H1 (cell line): Measurements from ENCODE around the gene IFNG-AS1. TPM values are rescaled to one million over a fixed set of nuclear protein-coding genes. Genes with fewer than 3 reads are reported as not detected.

Source experiments
- CTCF ChIA-PET: fragments of 300-600 bp; sonication (Branson Sonifier 250); formaldehyde crosslinking; loops from one replicate; lab custom pipeline; 2021; ENCODE audit not compliant: partially characterized antibody; lab: Charles Lee
- POLR2A ChIA-PET: fragments of 300-600 bp; sonication (Branson Sonifier 250); formaldehyde crosslinking; loops from one replicate; lab custom pipeline; 2021; ENCODE audit warnings: inconsistent platforms; ENCODE audit not compliant: partially characterized antibody; lab: Charles Lee
- DNase-seq, 2 experiments: peaks; one replicate each; pipeline versions ENCODE4 v3.0.0 to v3.0.0-alpha.2; 2010 to 2022; ENCODE audit warnings: low spot score in 2 of 2, low read depth in 1 of 2, mixed read lengths in 1 of 2
- FAIRE-seq: peaks from 2 replicates; lab custom pipeline; 2011; peaks lifted over from hg19 to GRCh38; lab: Jason Lieb, UNC
- H2AFZ ChIP-seq: 2 replicates; pipeline ENCODE4 v1.8.1; 2012; ENCODE audit warnings: low read length, inconsistent platforms
- H2AK5ac ChIP-seq: 2 replicates; pipeline ENCODE4 v1.6.1; 2013; ENCODE audit warnings: low read depth, low read length
- H2BK120ac ChIP-seq: replicated peaks from 2 replicates; pipeline ENCODE3; 2013; ENCODE audit warnings: low read depth, low read length, inconsistent platforms
- H2BK12ac ChIP-seq: 2 replicates; pipeline ENCODE4 v1.6.1; 2013; ENCODE audit warnings: low read depth, low read length
- H2BK15ac ChIP-seq: 2 replicates; pipeline ENCODE4 v1.6.1; 2013; ENCODE audit warnings: low read length
- H2BK20ac ChIP-seq: 2 replicates; pipeline ENCODE4 v1.6.1; 2013; ENCODE audit warnings: low read length
- H2BK5ac ChIP-seq: 2 replicates; pipeline ENCODE4 v1.6.1; 2013; ENCODE audit warnings: low read depth, low read length
- H3K14ac ChIP-seq: 2 replicates; pipeline ENCODE4 v1.6.1; 2013; ENCODE audit warnings: inconsistent platforms; ENCODE audit not compliant: insufficient read length
- H3K18ac ChIP-seq: 2 replicates; pipeline ENCODE4 v1.6.1; 2013; ENCODE audit warnings: low read length; ENCODE audit errors: extremely low read depth
- H3K23ac ChIP-seq: 2 replicates; pipeline ENCODE4 v1.6.1; 2013; ENCODE audit warnings: inconsistent platforms; ENCODE audit not compliant: insufficient read length
- H3K23me2 ChIP-seq: 2 replicates; pipeline ENCODE4 v1.6.1; 2013; ENCODE audit warnings: low read depth, low read length
- H3K27ac ChIP-seq: 2 replicates; pipeline ENCODE4 v1.6.1; 2011; ENCODE audit warnings: low read depth, low read length, inconsistent platforms
- H3K27me3 ChIP-seq, 4 experiments: replicated peaks in 1 of 4; 1 replicate in 1 of 4; 2 replicates in 3 of 4; pipeline versions ENCODE4 v1.6.1 to v1.8.1; 2011 to 2013; ENCODE audit warnings: low read length in 3 of 4, mild to moderate bottlenecking in 3 of 4, inconsistent platforms in 2 of 4, mixed read lengths in 2 of 4, moderate library complexity in 1 of 4; ENCODE audit not compliant: control insufficient read depth in 3 of 4, insufficient read depth in 3 of 4; ENCODE audit errors: extremely low read depth in 1 of 4
- H3K36me3 ChIP-seq, 4 experiments: 2 replicates each; pipeline versions ENCODE4 v1.6.1 to v1.8.1; 2011 to 2013; ENCODE audit warnings: mild to moderate bottlenecking in 4 of 4, low read length in 3 of 4, moderate library complexity in 2 of 4, control low read depth in 1 of 4, inconsistent platforms in 1 of 4; ENCODE audit not compliant: insufficient read depth in 4 of 4, control insufficient read depth in 2 of 4
- H3K4ac ChIP-seq: replicated peaks from 2 replicates; pipeline ENCODE3; 2013; ENCODE audit warnings: low read length, low read depth, mixed read lengths, inconsistent platforms; ENCODE audit not compliant: insufficient read length
- H3K4me1 ChIP-seq, 4 experiments: replicated peaks in 1 of 4; 1 replicate in 1 of 4; 2 replicates in 3 of 4; pipeline versions ENCODE4 v1.6.1 to v1.8.1; 2011 to 2013; ENCODE audit warnings: low read length in 3 of 4, inconsistent platforms in 2 of 4, mixed read lengths in 1 of 4; ENCODE audit not compliant: insufficient read depth in 4 of 4, control insufficient read depth in 3 of 4
- H3K4me2 ChIP-seq, 2 experiments: 2 replicates each; pipeline versions ENCODE4 v1.6.1 to v1.8.1; 2011 to 2013; ENCODE audit warnings: low read depth in 2 of 2, low read length in 2 of 2, control low read depth in 1 of 2, inconsistent platforms in 1 of 2, mild to moderate bottlenecking in 1 of 2; ENCODE audit not compliant: insufficient read depth in 1 of 2
- H3K4me3 ChIP-seq, 4 experiments: fragments of 200-600, 300-600 bp in 1 of 4; sonication (generic), shearing (Covaris generic), sonication (Bioruptor Twin) in 1 of 4; 2 replicates each; pipeline versions ENCODE4 v1.5.1 to v1.8.1; 2011 to 2016; ENCODE audit warnings: low read length in 4 of 4, low read depth in 3 of 4, control low read depth in 2 of 4, inconsistent platforms in 2 of 4, mild to moderate bottlenecking in 2 of 4, mixed read lengths in 1 of 4, moderate library complexity in 1 of 4; ENCODE audit not compliant: insufficient read depth in 2 of 4; ENCODE audit errors: extremely low read depth in 1 of 4
- H3K56ac ChIP-seq: replicated peaks from 2 replicates; pipeline ENCODE3; 2013; ENCODE audit warnings: low read depth, mild to moderate bottlenecking, mixed read lengths, low read length, inconsistent platforms; ENCODE audit not compliant: insufficient read length
- H3K79me1 ChIP-seq: 2 replicates; pipeline ENCODE4 v1.6.1; 2013; ENCODE audit warnings: low read depth, low read length, control low read depth
- H3K79me2 ChIP-seq, 2 experiments: 2 replicates each; pipeline versions ENCODE4 v1.6.1 to v1.8.1; 2012 to 2013; ENCODE audit warnings: low read length in 2 of 2, mild to moderate bottlenecking in 2 of 2, inconsistent platforms in 1 of 2; ENCODE audit not compliant: insufficient read depth in 2 of 2, control insufficient read depth in 1 of 2
- H3K9ac ChIP-seq, 4 experiments: replicated peaks in 1 of 4; 1 replicate in 1 of 4; 2 replicates in 3 of 4; pipeline versions ENCODE4 v1.6.1 to v1.8.1; 2011 to 2013; ENCODE audit warnings: low read depth in 3 of 4, low read length in 3 of 4, control low read depth in 2 of 4, mild to moderate bottlenecking in 2 of 4, moderate library complexity in 2 of 4, inconsistent platforms in 1 of 4; ENCODE audit errors: extremely low read depth in 1 of 4
- H3K9me3 ChIP-seq, 2 experiments: 2 replicates each; pipeline versions ENCODE4 v1.6.1 to v1.8.1; 2012 to 2013; ENCODE audit warnings: mild to moderate bottlenecking in 2 of 2, moderate library complexity in 2 of 2, control low read depth in 1 of 2, inconsistent platforms in 1 of 2, low read depth in 1 of 2, low read length in 1 of 2, mixed read lengths in 1 of 2; ENCODE audit not compliant: insufficient read depth in 2 of 2
- H4K20me1 ChIP-seq, 2 experiments: replicated peaks in 1 of 2; 2 replicates each; pipeline versions ENCODE3 to v1.8.1; 2011 to 2013; ENCODE audit warnings: inconsistent platforms in 2 of 2, low read length in 2 of 2, mild to moderate bottlenecking in 1 of 2; ENCODE audit not compliant: insufficient read depth in 2 of 2, control insufficient read depth in 1 of 2
- H4K5ac ChIP-seq: 2 replicates; pipeline ENCODE4 v1.6.1; 2013; ENCODE audit warnings: low read length, low read depth, mixed read lengths, inconsistent platforms; ENCODE audit not compliant: insufficient read length
- H4K8ac ChIP-seq: 2 replicates; pipeline ENCODE4 v1.8.0; 2013; ENCODE audit warnings: mild to moderate bottlenecking, moderate library complexity, low read length, inconsistent platforms; ENCODE audit not compliant: insufficient read depth; ENCODE audit errors: extremely low read depth
- H4K91ac ChIP-seq: replicated peaks from 2 replicates; pipeline ENCODE3; 2013; ENCODE audit warnings: low read length, mixed read lengths, inconsistent platforms; ENCODE audit not compliant: insufficient read length
- FOSL1 ChIP-seq: IDR thresholded peaks from 2 replicates; pipeline ENCODE4 v1.6.1; 2011; ENCODE audit warnings: mild to moderate bottlenecking, low read depth, low read length, moderate library complexity; ENCODE audit not compliant: insufficient read depth
- JUND ChIP-seq: IDR thresholded peaks from 2 replicates; pipeline ENCODE4 v1.6.1; 2011; ENCODE audit warnings: mild to moderate bottlenecking, improper control_type of control experiment, low read length
- KDM1A ChIP-seq: fragments of 200-600, 300-600 bp; sonication (generic); IDR thresholded peaks from 2 replicates; pipeline ENCODE4 v1.7.1; 2016; ENCODE audit warnings: mild to moderate bottlenecking, low read length, borderline replicate concordance
- NANOG ChIP-seq: IDR thresholded peaks from 2 replicates; pipeline ENCODE4 v1.6.1; 2011; ENCODE audit warnings: low read length, low read depth, mild to moderate bottlenecking, inconsistent platforms; ENCODE audit not compliant: insufficient read depth, poor library complexity, severe bottlenecking
- RAD21 ChIP-seq, 2 experiments: IDR thresholded peaks in 1 of 2; conservative IDR thresholded peaks in 1 of 2; 2 replicates each; pipeline ENCODE4 v1.6.1; 2011; ENCODE audit warnings: low read depth in 2 of 2, low read length in 2 of 2, improper control_type of control experiment in 1 of 2, inconsistent platforms in 1 of 2, mild to moderate bottlenecking in 1 of 2, moderate library complexity in 1 of 2
- RBBP5 ChIP-seq: IDR thresholded peaks from 2 replicates; pipeline ENCODE4 v1.7.1; 2012; ENCODE audit warnings: low read depth, mild to moderate bottlenecking, inconsistent platforms, low read length, moderate library complexity, borderline replicate concordance
- SAP30 ChIP-seq: fragments of 300-600 bp; sonication (generic); IDR thresholded peaks from 2 replicates; pipeline ENCODE4 v1.7.1; 2012; ENCODE audit warnings: low read length, moderate library complexity, mild to moderate bottlenecking, inconsistent platforms; ENCODE audit not compliant: insufficient read depth, insufficient replicate concordance
- SRF ChIP-seq: IDR thresholded peaks from 2 replicates; pipeline ENCODE4 v1.6.1; 2011; ENCODE audit warnings: mild to moderate bottlenecking, low read depth, low read length, moderate library complexity
- SUZ12 ChIP-seq: fragments of 200-600 bp; sonication (generic); IDR thresholded peaks from 2 replicates; pipeline ENCODE4 v1.6.1; 2012; ENCODE audit warnings: mild to moderate bottlenecking, inconsistent platforms, low read length, moderate library complexity, mixed read lengths
- TBP ChIP-seq: IDR thresholded peaks from 2 replicates; pipeline ENCODE4 v1.6.1; 2011; ENCODE audit warnings: low read depth, low read length, improper control_type of control experiment
- WGBS, 2 experiments: shearing (Covaris generic) in 1 of 2; methylation state at CpG; one replicate each; pipeline versions ENCODE4 v1.1.6 to v1.1.7; 2013 to 2015; ENCODE audit warnings: low lambda C conversion rate in 2 of 2, mixed read lengths in 2 of 2, inconsistent platforms in 1 of 2, low coverage in 1 of 2, missing lambda C conversion rate in 1 of 2; ENCODE audit not compliant: insufficient replicate concordance in 2 of 2, insufficient coverage in 1 of 2, insufficient read length in 1 of 2; ENCODE audit errors: extremely low coverage in 1 of 2, missing lambda C conversion rate in 1 of 2; 5-methylcytosine and 5-hydroxymethylcytosine counted together
- polyA plus RNA-seq, 7 experiments: library from polyadenylated mRNA; depleted of rRNA in 3 of 7; stranded (reverse) in 5 of 7; unstranded in 2 of 7; fragments of >200 nt in 5 of 7; fragments of 200-250 nt in 2 of 7; gene quantifications; 1 replicate in 5 of 7; 2 replicates in 1 of 7; 4 replicates in 1 of 7; pipeline versions ENCODE4 v1.2.1 to v1.2.3, GENCODE V29; 2011 to 2013; ENCODE audit warnings: missing spikeins in 2 of 7, mixed read lengths in 2 of 7
- total RNA-seq: library from RNA; stranded (reverse); fragmentation: NEBNext Ultra II Directional; extraction: Animal tissue kit (Norgen Biotek cat#: 25700); gene quantifications from 2 replicates; pipeline ENCODE4 v1.2.1, GENCODE V29; 2021
- TF ChIP-seq, protein P1 (sequence below): IDR thresholded peaks from 2 replicates; pipeline ENCODE4 v1.6.1; 2012; ENCODE audit warnings: low read length, inconsistent platforms

The IFNG-AS1 gene
- total and polyA plus RNA-seq, 2 of the 8 experiments (the other 6 are each of a cell fraction or from before 2014, with no cell fraction given): not detected

DNA sequence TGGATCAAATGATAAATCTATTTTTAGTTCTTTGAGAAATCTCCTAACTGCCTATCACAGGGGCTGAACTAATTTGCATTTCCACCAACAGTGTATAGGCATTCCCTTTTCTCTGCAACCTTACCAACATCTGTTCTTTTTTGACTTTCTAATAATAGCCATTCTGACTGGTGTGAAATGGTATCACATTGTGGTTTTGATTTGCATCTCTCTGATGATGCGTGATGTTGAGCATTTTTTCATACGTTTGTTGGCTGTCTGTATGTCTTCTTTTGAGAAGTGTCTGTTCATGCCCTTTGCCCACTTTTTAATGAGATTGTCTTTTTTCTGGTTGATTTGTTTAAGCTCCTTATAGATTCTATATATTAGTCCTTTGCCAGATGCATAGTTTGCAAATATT, 67.1 kb downstream of the IFNG-AS1 start:
- H3K79me1 ChIP-seq: no peaks in the 10 kb centered on the region
- no peak overlapping the region for H3K4me2 ChIP-seq
- no peak for DNase-seq
- H3K36me3 ChIP-seq: no peaks in the 10 kb centered on the region
- no peak overlapping the region for H3K14ac ChIP-seq
- no peak overlapping the region for H3K18ac ChIP-seq
- H4K5ac ChIP-seq: no peak overlapping the region
- no peak overlapping the region for H2BK15ac ChIP-seq
- no peaks in the 10 kb centered on the region for H3K23me2 ChIP-seq
- H3K56ac ChIP-seq: no peak overlapping the region
- no peak overlapping the region for H2BK12ac ChIP-seq
- no peaks in the 10 kb centered on the region for H3K27me3 ChIP-seq
- no peak overlapping the region for H2BK5ac ChIP-seq
- H2AFZ ChIP-seq: no peak overlapping the region
- H2AK5ac ChIP-seq: no peak overlapping the region
- WGBS, 2 experiments: 94% methylated on average over 2 of the region's 2 CpGs; no CpG with 5 or more reads in 1 of the 2 experiments
- no peak for FAIRE-seq
- H2BK20ac ChIP-seq: no peak overlapping the region
- POLR2A ChIA-PET: no interaction called here
- H3K27ac ChIP-seq: no peak overlapping the region
- H3K4me3 ChIP-seq: no peak overlapping the region
- H4K8ac ChIP-seq: no peak overlapping the region
- H4K20me1 ChIP-seq: no peaks in the 10 kb centered on the region
- no peaks in the 10 kb centered on the region; a peak in 1 of 4 replicates for H3K9me3 ChIP-seq
- H3K79me2 ChIP-seq: no peaks in the 10 kb centered on the region
- no peak overlapping the region for H4K91ac ChIP-seq
- H3K9ac ChIP-seq: no peak overlapping the region
- no peak overlapping the region for H2BK120ac ChIP-seq
- CTCF ChIA-PET: no interaction called here
- H3K4me1 ChIP-seq: no peaks in the 10 kb centered on the region
- no peak overlapping the region for H3K4ac ChIP-seq
- H3K23ac ChIP-seq: no peak overlapping the region
- TF ChIP-seq RAD21 (IDR thresholded peaks at IDR 0.05 in 1 of 2, conservative IDR thresholded peaks at IDR 0.05 in 1 of 2; ENCODE audit: low read depth in 2 of 2, low read length in 2 of 2): no peak
- no peak for TF ChIP-seq KDM1A
- no peak for TF ChIP-seq NANOG
- TF ChIP-seq SRF: no peak
- no peak for TF ChIP-seq JUND
- no peak for TF ChIP-seq FOSL1
- no peak for TF ChIP-seq SAP30
- no peak for TF ChIP-seq SUZ12
- TF ChIP-seq, protein P1, sequence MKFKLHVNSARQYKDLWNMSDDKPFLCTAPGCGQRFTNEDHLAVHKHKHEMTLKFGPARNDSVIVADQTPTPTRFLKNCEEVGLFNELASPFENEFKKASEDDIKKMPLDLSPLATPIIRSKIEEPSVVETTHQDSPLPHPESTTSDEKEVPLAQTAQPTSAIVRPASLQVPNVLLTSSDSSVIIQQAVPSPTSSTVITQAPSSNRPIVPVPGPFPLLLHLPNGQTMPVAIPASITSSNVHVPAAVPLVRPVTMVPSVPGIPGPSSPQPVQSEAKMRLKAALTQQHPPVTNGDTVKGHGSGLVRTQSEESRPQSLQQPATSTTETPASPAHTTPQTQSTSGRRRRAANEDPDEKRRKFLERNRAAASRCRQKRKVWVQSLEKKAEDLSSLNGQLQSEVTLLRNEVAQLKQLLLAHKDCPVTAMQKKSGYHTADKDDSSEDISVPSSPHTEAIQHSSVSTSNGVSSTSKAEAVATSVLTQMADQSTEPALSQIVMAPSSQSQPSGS: no peak
- no peak for TF ChIP-seq RBBP5
- no peak for TF ChIP-seq TBP
